GM18499 (cell line): ENCODE data around the gene ASB9.

ENCODE experiments used
- ATAC-seq: cut with Tn5 transposase; IDR thresholded peaks from one replicate; pipeline ENCODE4 v1.9.1; 2021; ENCODE audit warnings: moderate number of reproducible peaks; ENCODE audit not compliant: insufficient read depth, unreplicated experiment

The ASB9 gene

DNA sequence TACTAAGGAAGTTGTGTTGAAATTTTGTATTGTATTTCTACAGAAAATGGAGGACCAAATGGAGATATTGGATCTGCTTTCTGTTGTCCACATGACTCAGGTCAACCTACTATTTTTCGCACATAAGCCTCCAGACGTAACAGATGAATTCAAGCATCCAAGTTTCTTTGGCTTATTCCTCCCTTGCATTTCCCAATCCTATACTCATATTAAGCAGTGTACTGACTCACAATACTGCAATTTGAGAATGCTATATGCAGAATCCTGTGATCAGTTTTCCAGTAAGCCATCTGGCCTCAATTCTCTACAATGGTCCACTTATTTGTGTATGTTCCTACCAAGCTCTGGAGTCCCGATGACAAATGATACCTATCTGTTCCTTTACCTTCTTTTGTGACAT is 75.7 kb downstream of the ASB9 start:
- ATAC-seq: no peak
